Astrocyte (in vitro differentiated cells and primary cell): ENCODE data around the gene STC2. TPM values are rescaled to one million over a fixed set of nuclear protein-coding genes. Genes with fewer than 3 reads are reported as not detected.
A peak's percentile ranks its signal among the peaks of the same experiment; 100 is the strongest.

Experiments
- DNase-seq: peaks from one replicate; pipeline ENCODE4 v3.0.0-alpha.2; 2010; ENCODE audit warnings: low read depth
- FAIRE-seq: peaks from 2 replicates; lab custom pipeline; 2011; peaks lifted over from hg19 to GRCh38; lab: Jason Lieb, UNC
- H2AFZ ChIP-seq: 2 replicates; pipeline ENCODE4 v1.6.0; 2012; ENCODE audit warnings: low read depth, low read length, inconsistent platforms
- H3K27ac ChIP-seq: 2 replicates; pipeline ENCODE4 v1.5.1; 2011; ENCODE audit warnings: low read depth, low read length, inconsistent platforms
- H3K27me3 ChIP-seq: 2 replicates; pipeline ENCODE4 v1.6.0; 2011; ENCODE audit warnings: low read length, inconsistent platforms; ENCODE audit not compliant: insufficient read depth
- H3K36me3 ChIP-seq: 2 replicates; pipeline ENCODE4 v1.5.1; 2011; ENCODE audit warnings: low read length, inconsistent platforms; ENCODE audit not compliant: insufficient read depth
- H3K4me1 ChIP-seq: 2 replicates; pipeline ENCODE4 v1.5.1; 2011; ENCODE audit warnings: low read length, inconsistent platforms; ENCODE audit not compliant: insufficient read depth
- H3K4me2 ChIP-seq: 2 replicates; pipeline ENCODE4 v1.6.0; 2012; ENCODE audit warnings: low read length, inconsistent platforms
- H3K4me3 ChIP-seq: 2 replicates; pipeline ENCODE4 v1.5.1; 2011; ENCODE audit warnings: low read depth, mild to moderate bottlenecking, low read length, inconsistent platforms; ENCODE audit not compliant: insufficient read depth
- H3K79me2 ChIP-seq: 2 replicates; pipeline ENCODE4 v1.6.0; 2012; ENCODE audit warnings: mild to moderate bottlenecking, low read length, inconsistent platforms; ENCODE audit not compliant: insufficient read depth
- H3K9ac ChIP-seq: 2 replicates; pipeline ENCODE4 v1.6.0; 2012; ENCODE audit warnings: mild to moderate bottlenecking, low read length, inconsistent platforms
- H3K9me3 ChIP-seq: 2 replicates; pipeline ENCODE4 v1.5.1; 2012; ENCODE audit warnings: low read depth, mild to moderate bottlenecking, low read length, inconsistent platforms; ENCODE audit not compliant: insufficient read depth
- H4K20me1 ChIP-seq: 2 replicates; pipeline ENCODE4 v1.6.0; 2012; ENCODE audit warnings: low read length, inconsistent platforms; ENCODE audit not compliant: insufficient read depth
- H3K27ac Mint-ChIP-seq: one replicate; pipeline ENCODE4 v1.8.0; 2021; ENCODE audit warnings: mild to moderate bottlenecking, mixed read lengths; ENCODE audit not compliant: unreplicated experiment
- H3K27me3 Mint-ChIP-seq: one replicate; pipeline ENCODE4 v1.8.0; 2021; ENCODE audit warnings: low read depth, mixed read lengths; ENCODE audit not compliant: unreplicated experiment
- H3K36me3 Mint-ChIP-seq: one replicate; pipeline ENCODE4 v1.8.0; 2021; ENCODE audit warnings: low read depth, mixed read lengths; ENCODE audit not compliant: unreplicated experiment
- H3K4me1 Mint-ChIP-seq: one replicate; pipeline ENCODE4 v1.8.0; 2021; ENCODE audit warnings: low read depth, mixed read lengths; ENCODE audit not compliant: unreplicated experiment
- H3K4me3 Mint-ChIP-seq: one replicate; pipeline ENCODE4 v1.8.0; 2021; ENCODE audit warnings: mild to moderate bottlenecking, moderate library complexity, mixed read lengths; ENCODE audit not compliant: unreplicated experiment
- H3K9me3 Mint-ChIP-seq: one replicate; pipeline ENCODE4 v1.8.0; 2021; ENCODE audit warnings: mild to moderate bottlenecking, mixed read lengths; ENCODE audit not compliant: unreplicated experiment
- CTCF ChIP-seq: IDR thresholded peaks from 2 replicates; pipeline ENCODE4 v1.5.1; 2011; ENCODE audit warnings: low read depth, mild to moderate bottlenecking, inconsistent platforms, low read length, moderate library complexity; ENCODE audit not compliant: insufficient read depth
- EZH2 ChIP-seq: IDR thresholded peaks from 2 replicates; pipeline ENCODE4 v1.6.1; 2012; ENCODE audit warnings: mild to moderate bottlenecking, low read length, inconsistent platforms; ENCODE audit not compliant: insufficient read depth
- total RNA-seq: library from RNA; stranded (reverse); gene quantifications from 2 replicates; pipeline ENCODE4 v1.2.1, GENCODE V29; 2021

STC2 gene
- total RNA-seq, 1 donor from 2014 or later, result 206 TPM

- peaks cover 54% of the 10 kb centered on the region for H3K79me2 ChIP-seq
- Mint-ChIP-seq H3K4me1 (peaks cover 24% of the 10 kb centered on the region), H3K27ac (peak overlapping the region; percentile 99), H3K4me3 (peak overlapping the region; percentile 99), H3K9me3 (no peaks in the 10 kb centered on the region), H3K27me3 (peaks cover 2% of the 10 kb centered on the region), H3K36me3 (peaks cover 38% of the 10 kb centered on the region)
- peak overlapping the region; percentile 82 for H3K27ac ChIP-seq
- no peak for FAIRE-seq
- H3K4me1 ChIP-seq, result peaks cover 53% of the 10 kb centered on the region
- H3K9ac ChIP-seq, result peak overlapping the region; percentile 92
- TF ChIP-seq EZH2 (no peak), CTCF (no peak)
- H3K36me3 ChIP-seq, result peaks cover 13% of the 10 kb centered on the region
- H3K4me3 ChIP-seq, result peak overlapping the region; percentile 84
- peak overlapping the region; percentile 73 for H2AFZ ChIP-seq
- peaks cover 25% of the 10 kb centered on the region for H4K20me1 ChIP-seq
- H3K9me3 ChIP-seq, result no peaks in the 10 kb centered on the region
- H3K27me3 ChIP-seq, result no peaks in the 10 kb centered on the region
- peak; percentile 42 for DNase-seq
- peak overlapping the region; percentile 97 for H3K4me2 ChIP-seq
These were observed 898 bp downstream of the STC2 start for GRCh38 chr5:173327084-173327947.

- peak overlapping the region; percentile 92 for H3K9ac ChIP-seq
- Mint-ChIP-seq H3K4me1 (peaks cover 25% of the 10 kb centered on the region), H3K4me3 (peak overlapping the region; percentile 99), H3K27me3 (peaks cover 2% of the 10 kb centered on the region), H3K27ac (peak overlapping the region; percentile 96), H3K36me3 (peaks cover 41% of the 10 kb centered on the region), H3K9me3 (no peaks in the 10 kb centered on the region)
- H4K20me1 ChIP-seq, result peaks cover 25% of the 10 kb centered on the region
- peaks cover 54% of the 10 kb centered on the region for H3K79me2 ChIP-seq
- TF ChIP-seq CTCF (no peak), EZH2 (no peak)
- peak; percentile 91 for DNase-seq
- no peaks in the 10 kb centered on the region for H3K9me3 ChIP-seq
- peaks cover 53% of the 10 kb centered on the region for H3K4me1 ChIP-seq
- H3K4me3 ChIP-seq, result peak overlapping the region; percentile 84
- peaks cover 18% of the 10 kb centered on the region for H3K36me3 ChIP-seq
- H3K27ac ChIP-seq, result peak overlapping the region; percentile 82
- no peak overlapping the region for H2AFZ ChIP-seq
- peak overlapping the region; percentile 97 for H3K4me2 ChIP-seq
- FAIRE-seq, result no peak
- H3K27me3 ChIP-seq, result no peaks in the 10 kb centered on the region
These were observed 1.7 kb downstream of the STC2 start for GRCh38 chr5:173326501-173326960.
